ENCODE measurements around the gene UGT1A7.
"Not testable (repeated sequence)": the region's sequence is repeated elsewhere in the genome, so short reads cannot be mapped to it uniquely, and the experiment has no call there.

UGT1A7 gene

GRCh38 chr2:233654501-233654900, 27.2 kb upstream of the UGT1A7 start:
- Histone ChIP-seq H3K9me3 (ENCODE audit: insufficient read depth, low read length) (no peaks in the 10 kb centered on the region), H3K4me2 (ENCODE audit: low read depth, low read length, poor library complexity, severe bottlenecking) (no peak overlapping the region), H3K79me2 (ENCODE audit: insufficient read depth, low read length) (no peaks in the 10 kb centered on the region), H3K4me3 (ENCODE audit: insufficient read depth, low read length, poor library complexity, severe bottlenecking) (no peak overlapping the region), H3K27ac (ENCODE audit: low read depth, low read length) (no peak overlapping the region), H3F3A (ENCODE audit: insufficient read depth) (no peaks in the 10 kb centered on the region), H3K27me3 (ENCODE audit: low read length) (no peaks in the 10 kb centered on the region), H3K9me2 (replicated peaks; ENCODE audit: insufficient read depth, low read length) (no peaks in the 10 kb centered on the region), H2AFZ (ENCODE audit: low read depth, low read length, severe bottlenecking) (no peak overlapping the region), H4K20me1 (ENCODE audit: low read depth, low read length) (no peaks in the 10 kb centered on the region), H3K9ac (ENCODE audit: low read length) (no peak overlapping the region), H3K36me3 (ENCODE audit: low read length) (no peaks in the 10 kb centered on the region; the same call in 1 of the 2 replicates)
- no peak for TF ChIP-seq CTCF (IDR thresholded peaks at IDR 0.05; ENCODE audit: insufficient read depth, low read length, poor library complexity, severe bottlenecking)
- TF ChIP-seq EZH2phosphoT487 (conservative IDR thresholded peaks at IDR 0.05; ENCODE audit: low read length) = no peak

- Histone ChIP-seq H2AFZ (ENCODE audit: low read depth, low read length, severe bottlenecking) (no peak overlapping the region), H3K9me3 (ENCODE audit: insufficient read depth, low read length) (no peaks in the 10 kb centered on the region), H3K4me3 (ENCODE audit: insufficient read depth, low read length, poor library complexity, severe bottlenecking) (no peak overlapping the region), H3F3A (ENCODE audit: insufficient read depth) (no peaks in the 10 kb centered on the region), H3K9me2 (replicated peaks; ENCODE audit: insufficient read depth, low read length) (no peaks in the 10 kb centered on the region), H3K27me3 (ENCODE audit: low read length) (no peaks in the 10 kb centered on the region), H3K27ac (ENCODE audit: low read depth, low read length) (no peak overlapping the region), H3K79me2 (ENCODE audit: insufficient read depth, low read length) (no peaks in the 10 kb centered on the region), H3K9ac (ENCODE audit: low read length) (no peak overlapping the region), H4K20me1 (ENCODE audit: low read depth, low read length) (no peaks in the 10 kb centered on the region), H3K4me2 (ENCODE audit: low read depth, low read length, poor library complexity, severe bottlenecking) (no peak overlapping the region), H3K36me3 (ENCODE audit: low read length) (no peaks in the 10 kb centered on the region)
- TF ChIP-seq EZH2phosphoT487 (conservative IDR thresholded peaks at IDR 0.05; ENCODE audit: low read length) (no peak), CTCF (IDR thresholded peaks at IDR 0.05; ENCODE audit: insufficient read depth, low read length, poor library complexity, severe bottlenecking) (no peak)
These were observed 26.7 kb upstream of the UGT1A7 start for GRCh38 chr2:233655043-233655442.

GRCh38 chr2:233655943-233656342, 25.8 kb upstream of the UGT1A7 start:
- not testable (repeated sequence) for H3K27ac ChIP-seq (ENCODE audit: low read depth, low read length); H3K36me3 ChIP-seq (ENCODE audit: low read length); H3K9ac ChIP-seq (ENCODE audit: low read length); H3K9me2 ChIP-seq (replicated peaks; ENCODE audit: insufficient read depth, low read length); H3K9me3 ChIP-seq (ENCODE audit: insufficient read depth, low read length); H4K20me1 ChIP-seq (ENCODE audit: low read depth, low read length); H3K79me2 ChIP-seq (ENCODE audit: insufficient read depth, low read length); H2AFZ ChIP-seq (ENCODE audit: low read depth, low read length, severe bottlenecking); H3K4me2 ChIP-seq (ENCODE audit: low read depth, low read length, poor library complexity, severe bottlenecking); H3F3A ChIP-seq (ENCODE audit: insufficient read depth); H3K4me3 ChIP-seq (ENCODE audit: insufficient read depth, low read length, poor library complexity, severe bottlenecking); H3K27me3 ChIP-seq (ENCODE audit: low read length)

GRCh38 chr2:233656443-233656842, 25.3 kb upstream of the UGT1A7 start:
- H3K4me2 ChIP-seq (ENCODE audit: low read depth, low read length, poor library complexity, severe bottlenecking) = no peak overlapping the region

More at GRCh38 chr2:233656443-233656842, 25.3 kb upstream of the UGT1A7 start:
- Histone ChIP-seq H3K4me3 (ENCODE audit: insufficient read depth, low read length, poor library complexity, severe bottlenecking) (no peak overlapping the region), H3K9me3 (ENCODE audit: insufficient read depth, low read length) (no peaks in the 10 kb centered on the region), H3K9me2 (replicated peaks; ENCODE audit: insufficient read depth, low read length) (no peaks in the 10 kb centered on the region), H3K27ac (ENCODE audit: low read depth, low read length) (no peak overlapping the region), H3K9ac (ENCODE audit: low read length) (no peak overlapping the region), H2AFZ (ENCODE audit: low read depth, low read length, severe bottlenecking) (no peak overlapping the region), H3K36me3 (ENCODE audit: low read length) (no peaks in the 10 kb centered on the region), H3K27me3 (ENCODE audit: low read length) (no peaks in the 10 kb centered on the region), H3F3A (ENCODE audit: insufficient read depth) (no peaks in the 10 kb centered on the region), H4K20me1 (ENCODE audit: low read depth, low read length) (no peaks in the 10 kb centered on the region), H3K79me2 (ENCODE audit: insufficient read depth, low read length) (no peaks in the 10 kb centered on the region)
- TF ChIP-seq CTCF (IDR thresholded peaks at IDR 0.05; ENCODE audit: insufficient read depth, low read length, poor library complexity, severe bottlenecking) = no peak
- TF ChIP-seq EZH2phosphoT487 (conservative IDR thresholded peaks at IDR 0.05; ENCODE audit: low read length) = no peak
